Fibroblast of the aortic adventitia (primary cell): Measurements from ENCODE around the gene CCDC192. TPM values are rescaled to one million over a fixed set of nuclear protein-coding genes. Genes with fewer than 3 reads are reported as not detected.
A peak's percentile ranks its signal among the peaks of the same experiment; 100 is the strongest.

ENCODE experiments used
- DNase-seq: peaks from one replicate; pipeline ENCODE4 v3.0.0-alpha.2; 2010; ENCODE audit warnings: low read depth
- H3K4me3 ChIP-seq: 2 replicates; pipeline ENCODE4 v1.5.1; 2011; ENCODE audit warnings: low read depth, mild to moderate bottlenecking, control low read depth, low read length, moderate library complexity
- total RNA-seq: library from RNA; depleted of rRNA; stranded (reverse); fragments of >200 nt; gene quantifications from 2 replicates; pipeline ENCODE4 v1.2.3, GENCODE V29; 2012; ENCODE audit warnings: low replicate concordance
- TF ChIP-seq, protein P1 (sequence below): IDR thresholded peaks from 2 replicates; pipeline ENCODE4 v1.5.1; 2011; ENCODE audit warnings: mild to moderate bottlenecking, low read length, control low read depth, inconsistent platforms; ENCODE audit not compliant: insufficient read depth

Gene CCDC192
- total RNA-seq, 1 donor: not detected

DNA sequence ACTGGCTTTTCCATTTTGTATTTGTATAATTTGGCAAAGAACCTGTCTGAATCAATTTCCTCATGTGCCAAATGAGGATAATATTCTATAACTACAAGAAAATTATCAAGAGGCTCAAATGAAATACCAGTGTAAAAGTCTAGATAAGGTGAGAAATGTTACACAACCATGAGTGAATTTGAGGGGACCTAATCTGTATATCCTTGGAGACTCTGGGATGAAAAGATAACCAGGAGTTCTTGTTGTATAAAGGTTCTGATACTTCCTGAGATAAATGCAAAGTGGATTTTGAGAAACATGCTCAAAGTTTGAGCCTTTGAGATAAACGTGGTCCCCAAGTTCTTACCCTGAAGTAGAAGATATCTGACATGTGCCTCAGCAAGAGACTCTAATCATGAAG, 260.0 kb downstream of the CCDC192 start:
- no peak for DNase-seq
- TF ChIP-seq, protein P1, sequence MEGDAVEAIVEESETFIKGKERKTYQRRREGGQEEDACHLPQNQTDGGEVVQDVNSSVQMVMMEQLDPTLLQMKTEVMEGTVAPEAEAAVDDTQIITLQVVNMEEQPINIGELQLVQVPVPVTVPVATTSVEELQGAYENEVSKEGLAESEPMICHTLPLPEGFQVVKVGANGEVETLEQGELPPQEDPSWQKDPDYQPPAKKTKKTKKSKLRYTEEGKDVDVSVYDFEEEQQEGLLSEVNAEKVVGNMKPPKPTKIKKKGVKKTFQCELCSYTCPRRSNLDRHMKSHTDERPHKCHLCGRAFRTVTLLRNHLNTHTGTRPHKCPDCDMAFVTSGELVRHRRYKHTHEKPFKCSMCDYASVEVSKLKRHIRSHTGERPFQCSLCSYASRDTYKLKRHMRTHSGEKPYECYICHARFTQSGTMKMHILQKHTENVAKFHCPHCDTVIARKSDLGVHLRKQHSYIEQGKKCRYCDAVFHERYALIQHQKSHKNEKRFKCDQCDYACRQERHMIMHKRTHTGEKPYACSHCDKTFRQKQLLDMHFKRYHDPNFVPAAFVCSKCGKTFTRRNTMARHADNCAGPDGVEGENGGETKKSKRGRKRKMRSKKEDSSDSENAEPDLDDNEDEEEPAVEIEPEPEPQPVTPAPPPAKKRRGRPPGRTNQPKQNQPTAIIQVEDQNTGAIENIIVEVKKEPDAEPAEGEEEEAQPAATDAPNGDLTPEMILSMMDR: no peak
- no peak overlapping the region for H3K4me3 ChIP-seq

DNA sequence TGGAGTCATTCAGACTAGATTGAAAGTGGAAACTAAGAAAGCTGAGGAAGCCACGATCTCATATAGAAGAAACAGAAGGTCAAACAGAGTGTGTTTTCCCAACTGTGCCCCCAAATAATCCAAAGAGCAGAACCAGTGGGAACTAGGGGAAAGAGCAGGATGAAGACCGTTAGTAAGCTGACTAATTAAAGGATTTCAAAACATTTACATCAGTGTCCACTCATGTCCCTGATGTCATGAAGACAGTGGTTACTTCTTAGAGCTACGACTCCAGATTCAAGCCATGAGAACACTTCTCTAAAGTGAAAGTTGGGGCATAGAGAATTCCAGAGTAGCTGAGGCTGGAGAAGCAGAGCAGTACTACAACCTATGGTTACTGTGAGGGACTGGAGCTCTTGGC, 260.7 kb downstream of the CCDC192 start:
- TF ChIP-seq, protein P1: no peak
- no peak overlapping the region for H3K4me3 ChIP-seq
- DNase-seq: no peak

DNA sequence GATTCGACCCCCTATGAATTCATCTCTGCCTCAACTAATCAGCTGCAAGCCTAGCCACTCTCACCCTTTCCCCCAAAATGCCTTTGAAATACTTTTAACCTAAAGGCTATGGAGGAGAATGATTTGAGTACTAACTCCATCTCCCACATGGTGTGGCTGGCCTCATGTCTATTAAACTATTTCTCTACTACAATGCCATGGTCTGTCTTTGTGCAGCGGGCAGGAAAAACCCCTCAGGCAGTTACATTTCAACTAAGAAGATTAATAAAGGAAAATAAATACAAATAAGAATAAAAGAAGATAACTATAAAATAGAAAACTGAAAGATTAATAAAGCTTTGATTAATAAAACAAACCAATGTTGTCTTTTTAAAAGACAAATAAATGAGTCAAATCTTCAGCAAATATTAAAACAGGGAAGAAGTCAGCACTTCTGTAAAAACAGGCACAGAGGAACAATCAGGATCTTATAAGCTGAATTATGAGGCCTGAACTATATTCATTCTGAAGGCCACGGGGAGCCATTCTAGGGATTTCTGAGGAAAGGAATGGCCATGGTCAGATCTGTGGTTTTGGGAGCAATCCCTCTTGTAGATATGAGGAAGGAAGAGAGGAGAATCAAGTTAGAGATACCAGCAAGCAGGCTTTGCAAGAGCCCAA, 264.3 kb downstream of the CCDC192 start:
- TF ChIP-seq, protein P1: no peak
- no peak for DNase-seq
- H3K4me3 ChIP-seq: no peak overlapping the region

DNA sequence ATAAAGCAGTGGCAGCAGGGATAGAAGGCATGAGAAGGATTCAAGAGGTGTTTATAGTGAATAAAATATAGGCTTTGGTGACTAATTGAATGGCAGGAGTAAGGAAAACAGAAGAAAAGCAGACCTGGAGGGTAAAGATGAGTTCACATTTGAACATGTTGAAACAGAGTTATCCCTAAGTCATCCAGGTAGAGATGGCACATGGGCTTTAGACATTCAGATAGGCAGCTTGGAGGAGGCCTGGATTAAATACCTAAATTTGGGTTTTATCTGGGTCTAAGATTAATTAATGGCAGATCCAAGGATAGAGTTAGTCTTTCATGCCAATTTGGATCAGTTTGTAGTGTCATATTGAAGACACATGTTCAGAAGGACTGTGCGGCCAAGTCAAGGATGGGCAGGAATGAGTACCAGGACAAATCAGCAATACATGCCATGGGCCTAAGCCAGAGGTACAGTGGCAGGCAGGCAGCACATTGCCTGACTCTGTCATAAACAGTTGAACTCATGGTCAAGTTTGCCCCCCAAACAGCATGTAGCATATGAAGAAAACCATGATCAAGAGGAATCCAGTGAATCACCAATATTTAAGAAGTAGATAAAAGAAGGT, 264.9 kb downstream of the CCDC192 start:
- no peak overlapping the region for H3K4me3 ChIP-seq

DNA sequence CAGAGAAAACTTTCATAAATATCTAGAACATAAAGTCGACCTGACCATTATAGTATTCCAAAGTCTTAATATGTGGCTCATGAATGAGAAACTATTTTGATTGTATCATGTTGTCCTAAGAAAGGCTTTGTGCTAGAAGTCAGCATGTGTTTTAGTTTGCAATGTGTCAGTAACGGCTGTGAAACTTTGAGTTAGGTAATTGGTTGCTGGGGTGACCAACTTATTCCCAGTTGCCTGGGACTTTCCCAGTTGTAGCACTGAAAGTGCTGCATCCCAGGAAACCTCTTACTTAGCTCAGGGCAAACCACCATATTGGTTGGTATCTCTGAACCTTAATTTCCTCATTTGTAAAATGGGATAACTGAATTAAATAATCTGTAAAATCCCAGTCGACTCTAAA, 265.8 kb downstream of the CCDC192 start:
- H3K4me3 ChIP-seq: no peak overlapping the region
- peak; percentile 45 for DNase-seq
- TF ChIP-seq, protein P1: no peak

More for the DNA sequence above, 264.9 kb downstream of the CCDC192 start:
- TF ChIP-seq, protein P1: no peak
- DNase-seq: no peak

DNA sequence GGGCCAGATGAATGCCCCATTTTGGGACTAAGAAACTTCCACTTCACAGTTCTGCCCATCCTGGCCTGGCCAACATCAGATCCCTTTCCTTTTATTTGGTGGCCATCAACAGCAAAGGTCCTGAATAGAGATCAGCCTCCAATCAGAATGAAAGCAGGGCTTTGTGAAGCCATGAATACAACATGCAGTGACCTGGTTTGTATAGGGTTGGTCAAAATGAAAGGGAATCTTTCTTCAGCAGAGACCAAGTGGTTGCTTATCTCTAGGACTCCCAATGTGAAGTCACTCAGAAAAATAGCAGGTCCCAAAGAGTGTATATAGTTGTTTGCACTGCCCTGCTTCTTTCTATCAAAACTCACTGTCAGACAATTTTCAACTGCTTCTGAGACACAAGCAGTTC, 266.5 kb downstream of the CCDC192 start:
- H3K4me3 ChIP-seq: no peak overlapping the region
- DNase-seq: no peak
- TF ChIP-seq, protein P1: no peak
